ENCODE measurements around the gene PATJ.
"Not testable (repeated sequence)": the region's sequence is repeated elsewhere in the genome, so short reads cannot be mapped to it uniquely, and the experiment has no call there.

PATJ gene

GRCh38 chr1:62208970-62209369 is 466.7 kb downstream of the PATJ start:
- Histone ChIP-seq H3K4me3 (no peak overlapping the region), H3K27ac (no peak overlapping the region), H3K9ac (ENCODE audit: insufficient read length) (no peak overlapping the region), H3K9me3 (ENCODE audit: low read depth, low read length) (peaks cover 16% of the 10 kb centered on the region), H3K36me3 (ENCODE audit: insufficient read depth, low read length) (peaks cover 48% of the 10 kb centered on the region; the same call in 1 of the 2 replicates)
- TF ChIP-seq POLR2AphosphoS5 (IDR thresholded peaks at IDR 0.05; ENCODE audit: borderline replicate concordance, low read depth, low read length) (no peak), EZH2 (IDR thresholded peaks at IDR 0.05) (no peak), FOXP2 (optimal IDR thresholded peaks at IDR 0.05; ENCODE audit: control extremely low read depth, extremely low read length, insufficient read depth) (no peak)
- no peak for DNase-seq (ENCODE audit: low read depth, low spot score)

GRCh38 chr1:62209931-62210595 is 467.8 kb downstream of the PATJ start:
- peaks cover 16% of the 10 kb centered on the region for H3K9me3 ChIP-seq (ENCODE audit: low read depth, low read length)
- no peak overlapping the region for H3K4me3 ChIP-seq
- H3K9ac ChIP-seq (ENCODE audit: insufficient read length): no peak overlapping the region
- no peak for TF ChIP-seq FOXP2 (optimal IDR thresholded peaks at IDR 0.05; ENCODE audit: control extremely low read depth, extremely low read length, insufficient read depth)
- TF ChIP-seq EZH2 (IDR thresholded peaks at IDR 0.05): no peak
- TF ChIP-seq POLR2AphosphoS5 (IDR thresholded peaks at IDR 0.05; ENCODE audit: borderline replicate concordance, low read depth, low read length): no peak
- H3K36me3 ChIP-seq (ENCODE audit: insufficient read depth, low read length): peaks cover 44% of the 10 kb centered on the region; the same call in 1 of the 2 replicates
- no peak for DNase-seq (ENCODE audit: low read depth, low spot score)
- H3K27ac ChIP-seq: no peak overlapping the region

- Histone ChIP-seq H3K27ac (no peak overlapping the region), H3K4me3 (no peak overlapping the region), H3K9ac (ENCODE audit: insufficient read length) (no peak overlapping the region), H3K9me3 (ENCODE audit: low read depth, low read length) (peaks cover 16% of the 10 kb centered on the region), H3K36me3 (ENCODE audit: insufficient read depth, low read length) (peaks cover 44% of the 10 kb centered on the region; the same call in 1 of the 2 replicates)
- TF ChIP-seq FOXP2 (optimal IDR thresholded peaks at IDR 0.05; ENCODE audit: control extremely low read depth, extremely low read length, insufficient read depth): no peak
- TF ChIP-seq POLR2AphosphoS5 (IDR thresholded peaks at IDR 0.05; ENCODE audit: borderline replicate concordance, low read depth, low read length): no peak
- TF ChIP-seq EZH2 (IDR thresholded peaks at IDR 0.05): no peak
- no peak for DNase-seq (ENCODE audit: low read depth, low spot score)
Observed at GRCh38 chr1:62210960-62211359, 468.7 kb downstream of the PATJ start.

- DNase-seq (ENCODE audit: low read depth, low spot score): no peak
- Histone ChIP-seq H3K4me3 (no peak overlapping the region), H3K9me3 (ENCODE audit: low read depth, low read length) (peaks cover 16% of the 10 kb centered on the region), H3K27ac (no peak overlapping the region), H3K36me3 (ENCODE audit: insufficient read depth, low read length) (peaks cover 33% of the 10 kb centered on the region; the same call in 1 of the 2 replicates), H3K9ac (ENCODE audit: insufficient read length) (no peak overlapping the region)
- TF ChIP-seq EZH2 (IDR thresholded peaks at IDR 0.05): no peak
Observed at GRCh38 chr1:62212411-62212810, 470.1 kb downstream of the PATJ start.

- DNase-seq (ENCODE audit: low read depth, low spot score): no peak
- no peak overlapping the region for H3K9ac ChIP-seq (ENCODE audit: insufficient read length)
- H3K9me3 ChIP-seq (ENCODE audit: low read depth, low read length): peaks cover 16% of the 10 kb centered on the region
- peaks cover 24% of the 10 kb centered on the region; the same call in 1 of the 2 replicates for H3K36me3 ChIP-seq (ENCODE audit: insufficient read depth, low read length)
- no peak overlapping the region for H3K27ac ChIP-seq
- no peak overlapping the region for H3K4me3 ChIP-seq
- no peak for TF ChIP-seq POLR2AphosphoS5 (IDR thresholded peaks at IDR 0.05; ENCODE audit: borderline replicate concordance, low read depth, low read length)
- no peak for TF ChIP-seq FOXP2 (optimal IDR thresholded peaks at IDR 0.05; ENCODE audit: control extremely low read depth, extremely low read length, insufficient read depth)
- no peak for TF ChIP-seq EZH2 (IDR thresholded peaks at IDR 0.05)
Observed at GRCh38 chr1:62213075-62213914, 471.0 kb downstream of the PATJ start.

- no peak overlapping the region for H3K9ac ChIP-seq (ENCODE audit: insufficient read length)
- no peaks in the 10 kb centered on the region for H3K36me3 ChIP-seq (ENCODE audit: insufficient read depth, low read length)
- no peak overlapping the region for H3K4me3 ChIP-seq
- DNase-seq (ENCODE audit: low read depth, low spot score): no peak
- no peak overlapping the region for H3K27ac ChIP-seq
- no peaks in the 10 kb centered on the region for H3K9me3 ChIP-seq (ENCODE audit: low read depth, low read length)
- TF ChIP-seq POLR2AphosphoS5 (IDR thresholded peaks at IDR 0.05; ENCODE audit: borderline replicate concordance, low read depth, low read length) (no peak), EZH2 (IDR thresholded peaks at IDR 0.05) (no peak), FOXP2 (optimal IDR thresholded peaks at IDR 0.05; ENCODE audit: control extremely low read depth, extremely low read length, insufficient read depth) (no peak)
Observed at GRCh38 chr1:62218604-62219003, 476.3 kb downstream of the PATJ start.

DNA sequence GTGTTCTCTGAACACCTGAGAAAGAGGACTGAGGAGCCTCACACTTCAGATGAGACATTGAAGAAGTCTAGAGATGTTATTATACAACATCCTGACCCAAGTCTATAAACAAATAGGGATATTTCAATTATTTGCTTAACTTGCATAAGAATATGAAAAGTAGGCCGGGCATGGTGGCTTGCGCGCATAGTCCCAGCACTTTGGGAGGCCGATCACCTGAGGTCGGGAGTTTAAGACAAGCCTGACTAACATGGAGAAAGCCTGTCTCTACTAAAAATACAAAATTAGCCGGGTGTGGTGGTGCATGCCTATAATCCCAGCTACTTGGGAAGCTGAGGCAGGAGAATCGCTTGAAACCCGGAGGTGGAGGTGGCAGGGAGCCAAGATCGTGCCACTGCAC is 478.2 kb downstream of the PATJ start:
- DNase-seq (ENCODE audit: low read depth, low spot score); H3K9ac ChIP-seq (ENCODE audit: insufficient read length); H3K9me3 ChIP-seq (ENCODE audit: low read depth, low read length); H3K27ac ChIP-seq; H3K36me3 ChIP-seq (ENCODE audit: insufficient read depth, low read length); H3K4me3 ChIP-seq: not testable (repeated sequence)

- no peak for DNase-seq (ENCODE audit: low read depth, low spot score)
- Histone ChIP-seq H3K9ac (ENCODE audit: insufficient read length) (no peak overlapping the region), H3K36me3 (ENCODE audit: insufficient read depth, low read length) (no peaks in the 10 kb centered on the region), H3K9me3 (ENCODE audit: low read depth, low read length) (no peaks in the 10 kb centered on the region), H3K27ac (no peak overlapping the region), H3K4me3 (no peak overlapping the region)
- no peak for TF ChIP-seq POLR2AphosphoS5 (IDR thresholded peaks at IDR 0.05; ENCODE audit: borderline replicate concordance, low read depth, low read length)
- TF ChIP-seq FOXP2 (optimal IDR thresholded peaks at IDR 0.05; ENCODE audit: control extremely low read depth, extremely low read length, insufficient read depth): no peak
- TF ChIP-seq EZH2 (IDR thresholded peaks at IDR 0.05): no peak
Observed at GRCh38 chr1:62221171-62221570, 478.9 kb downstream of the PATJ start.
